BE2C (cell line): ENCODE measurements around the gene CLMP.

Source experiments
- DNase-seq: peaks from one replicate; pipeline ENCODE4 v3.0.0-alpha.2; 2020
- H3K27me3 ChIP-seq: fragments of 250-450 bp; sonication (Bioruptor Pico); 2 replicates; pipeline ENCODE4 v1.5.1; 2020; ENCODE audit warnings: mild to moderate bottlenecking
- H3K36me3 ChIP-seq: fragments of 250-450 bp; sonication (Bioruptor Pico); 2 replicates; pipeline ENCODE4 v1.5.1; 2020; ENCODE audit warnings: mild to moderate bottlenecking
- H3K4me1 ChIP-seq: fragments of 250-450 bp; sonication (Bioruptor Pico); 2 replicates; pipeline ENCODE4 v1.5.1; 2020
- H3K4me3 ChIP-seq: 2 replicates; pipeline ENCODE4 v1.5.1; 2011; ENCODE audit warnings: low read depth, low read length
- H3K9me3 ChIP-seq: fragments of 250-450 bp; sonication (Bioruptor Pico); 2 replicates; pipeline ENCODE4 v1.5.1; 2020
- CTCF ChIP-seq: IDR thresholded peaks from 2 replicates; pipeline ENCODE4 v1.5.1; 2012; ENCODE audit warnings: mild to moderate bottlenecking, low read depth, low read length

CLMP gene

DNA sequence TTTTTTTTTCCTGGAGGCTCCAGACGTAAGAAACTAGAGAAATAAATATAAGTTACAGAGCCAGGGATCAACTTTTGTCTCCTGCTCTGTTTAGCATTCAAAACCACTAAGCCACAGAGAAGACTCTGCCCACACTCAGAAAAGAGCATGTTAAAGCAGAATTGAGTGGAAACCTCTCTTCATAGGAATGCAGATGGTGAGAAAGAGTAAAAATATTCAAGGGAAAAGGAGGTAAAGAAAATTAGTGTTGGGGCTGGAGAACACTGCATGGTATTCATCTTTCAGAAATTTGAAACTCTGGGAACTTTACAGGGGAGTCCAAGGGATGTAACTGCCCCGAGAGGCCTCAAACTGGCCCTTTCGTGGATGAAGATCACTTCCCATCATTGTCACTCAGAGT, 65.1 kb downstream of the CLMP start:
- TF ChIP-seq CTCF = no peak
- no peaks in the 10 kb centered on the region for H3K4me1 ChIP-seq
- DNase-seq = no peak
- H3K9me3 ChIP-seq = no peaks in the 10 kb centered on the region; the same call in 1 of the 2 replicates
- no peak overlapping the region for H3K4me3 ChIP-seq
- no peaks in the 10 kb centered on the region for H3K36me3 ChIP-seq
- no peaks in the 10 kb centered on the region for H3K27me3 ChIP-seq

DNA sequence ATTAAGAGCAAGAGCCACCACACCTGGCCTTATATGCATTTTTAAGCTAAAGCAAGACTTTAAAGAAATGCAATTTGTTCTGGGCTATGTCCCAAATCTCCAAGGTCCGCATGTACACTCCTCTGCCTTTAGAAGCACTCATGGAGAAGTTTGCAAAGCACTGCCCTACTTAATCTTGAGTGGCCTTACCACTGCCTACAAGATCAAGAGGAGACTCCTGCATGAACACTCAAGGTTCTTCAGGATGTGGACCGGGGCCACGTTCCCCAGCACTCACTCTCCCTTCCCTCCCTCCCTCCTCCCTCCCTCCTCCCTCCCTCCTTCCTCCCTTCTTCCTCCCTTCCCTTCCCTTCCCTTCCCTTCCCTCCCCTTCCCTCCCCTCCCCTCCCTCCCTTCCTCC, 69.9 kb downstream of the CLMP start:
- Histone ChIP-seq H3K4me3 (no peak overlapping the region), H3K9me3 (no peaks in the 10 kb centered on the region; the same call in 1 of the 2 replicates), H3K36me3 (no peaks in the 10 kb centered on the region), H3K4me1 (no peaks in the 10 kb centered on the region; the same call in 1 of the 2 replicates), H3K27me3 (no peaks in the 10 kb centered on the region)
- TF ChIP-seq CTCF = no peak
- no peak for DNase-seq

- no peaks in the 10 kb centered on the region; the same call in 1 of the 2 replicates for H3K4me1 ChIP-seq
- no peaks in the 10 kb centered on the region for H3K9me3 ChIP-seq
- no peak for DNase-seq
- no peak for TF ChIP-seq CTCF
- H3K27me3 ChIP-seq = no peaks in the 10 kb centered on the region
- H3K4me3 ChIP-seq = no peak overlapping the region
- H3K36me3 ChIP-seq = no peaks in the 10 kb centered on the region
Observed at GRCh38 chr11:123122852-123123251, 72.2 kb downstream of the CLMP start.

GRCh38 chr11:123122341-123122740, 72.7 kb downstream of the CLMP start:
- no peaks in the 10 kb centered on the region for H3K36me3 ChIP-seq
- no peaks in the 10 kb centered on the region for H3K27me3 ChIP-seq
- no peaks in the 10 kb centered on the region; the same call in 1 of the 2 replicates for H3K4me1 ChIP-seq
- no peak for TF ChIP-seq CTCF
- H3K9me3 ChIP-seq = no peaks in the 10 kb centered on the region
- no peak overlapping the region for H3K4me3 ChIP-seq
- peak; percentile 56 for DNase-seq

- Histone ChIP-seq H3K9me3 (no peaks in the 10 kb centered on the region), H3K36me3 (no peaks in the 10 kb centered on the region), H3K27me3 (no peaks in the 10 kb centered on the region), H3K4me3 (no peak overlapping the region), H3K4me1 (peaks cover 5% of the 10 kb centered on the region; the same call in 1 of the 2 replicates)
- TF ChIP-seq CTCF = no peak
- DNase-seq = no peak
Observed at GRCh38 chr11:123116486-123116885, 78.6 kb downstream of the CLMP start.

DNA sequence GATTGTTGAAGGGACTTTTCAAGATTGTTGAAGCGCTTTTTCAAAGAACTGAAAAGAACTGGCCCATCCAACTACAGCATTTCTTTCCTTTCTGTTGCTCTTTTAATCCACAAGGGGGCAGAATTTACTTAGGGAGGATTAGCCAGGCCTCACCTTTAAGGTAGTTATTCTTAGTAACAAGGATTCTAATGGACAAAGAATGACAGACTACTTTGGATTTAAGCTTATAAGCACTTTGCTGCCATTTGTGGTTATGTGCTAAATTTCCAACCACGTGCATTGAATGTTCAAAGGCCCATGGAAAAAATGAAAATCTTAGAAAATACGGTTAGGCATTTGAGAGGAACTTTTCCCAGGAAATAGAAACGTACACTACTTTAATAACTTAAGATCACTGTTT, 83.6 kb downstream of the CLMP start:
- Histone ChIP-seq H3K9me3 (no peaks in the 10 kb centered on the region), H3K36me3 (no peaks in the 10 kb centered on the region), H3K27me3 (no peaks in the 10 kb centered on the region), H3K4me1 (peaks cover 7% of the 10 kb centered on the region; the same call in 1 of the 2 replicates), H3K4me3 (no peak overlapping the region)
- TF ChIP-seq CTCF = peak; percentile 87
- no peak for DNase-seq
